A673 (cell line): ENCODE data around the gene KCNQ2.

ENCODE experiments used
- CTCF ChIP-seq: fragments of 300-800, 200-600 bp; sonication (generic); conservative IDR thresholded peaks from 2 replicates; pipeline ENCODE4 v1.5.1; 2017; ENCODE audit warnings: low read depth, mild to moderate bottlenecking, antibody characterized with exemption, low read length, moderate library complexity, mixed read lengths
- EZH2 ChIP-seq: fragments of 200-600 bp; sonication (generic); IDR thresholded peaks from 2 replicates; pipeline ENCODE4 v1.6.1; 2017; ENCODE audit warnings: borderline replicate concordance, low read depth, mild to moderate bottlenecking, mixed read lengths, antibody characterized with exemption, low read length; ENCODE audit not compliant: poor library complexity, severe bottlenecking

GRCh38 chr20:63491078-63491477, 18.6 kb upstream of the KCNQ2 start:
- TF ChIP-seq CTCF (no peak), EZH2 (no peak)
